Activated T-cell treated with anti-CD3 and anti-CD28 coated beads, Interleukin-2, amount 50 U/mL, for 48 hours (primary cell): Measurements from ENCODE around the gene PPM1H.

Experiments used
- DNase-seq, 2 experiments: peaks; one replicate each; pipeline ENCODE4 v3.0.0-alpha.2; 2020

PPM1H gene

GRCh38 chr12:62709311-62709710, 225.6 kb downstream of the PPM1H start:
- DNase-seq = no peak

GRCh38 chr12:62707939-62708338, 227.0 kb downstream of the PPM1H start:
- no peak for DNase-seq

GRCh38 chr12:62705846-62706245, 229.1 kb downstream of the PPM1H start:
- no peak for DNase-seq

- DNase-seq = no peak
Observed at GRCh38 chr12:62703011-62703380, 232.0 kb downstream of the PPM1H start.

- DNase-seq = no peak
Observed at GRCh38 chr12:62701492-62701891, 233.5 kb downstream of the PPM1H start.

GRCh38 chr12:62700091-62700880, 234.7 kb downstream of the PPM1H start:
- no peak for DNase-seq

- DNase-seq = no peak
Observed at GRCh38 chr12:62698701-62699101, 236.2 kb downstream of the PPM1H start.

GRCh38 chr12:62697893-62698292, 237.1 kb downstream of the PPM1H start:
- DNase-seq = no peak

GRCh38 chr12:62695696-62696095, 239.3 kb downstream of the PPM1H start:
- DNase-seq = no peak

GRCh38 chr12:62694632-62695031, 240.3 kb downstream of the PPM1H start:
- no peak for DNase-seq

GRCh38 chr12:62694116-62694515, 240.8 kb downstream of the PPM1H start:
- no peak for DNase-seq

- no peak for DNase-seq
Observed at GRCh38 chr12:62693376-62694050, 241.4 kb downstream of the PPM1H start.

- DNase-seq = no peak
Observed at GRCh38 chr12:62692884-62693283, 242.1 kb downstream of the PPM1H start.

GRCh38 chr12:62691309-62691708, 243.6 kb downstream of the PPM1H start:
- no peak for DNase-seq

- no peak for DNase-seq
Observed at GRCh38 chr12:62689042-62689839, 245.7 kb downstream of the PPM1H start.

- DNase-seq = no peak
Observed at GRCh38 chr12:62686938-62687337, 248.0 kb downstream of the PPM1H start.

GRCh38 chr12:62684570-62685295, 250.2 kb downstream of the PPM1H start:
- no peak for DNase-seq

GRCh38 chr12:62683776-62684569, 251.0 kb downstream of the PPM1H start:
- no peak for DNase-seq

GRCh38 chr12:62681306-62681705, 253.6 kb downstream of the PPM1H start:
- DNase-seq = no peak

- no peak for DNase-seq
Observed at GRCh38 chr12:62679608-62680007, 255.3 kb downstream of the PPM1H start.

- DNase-seq = no peak
Observed at GRCh38 chr12:62677355-62677754, 257.6 kb downstream of the PPM1H start.
